Measurements from ENCODE around the gene SGMS1.

- TF ChIP-seq, protein P1, sequence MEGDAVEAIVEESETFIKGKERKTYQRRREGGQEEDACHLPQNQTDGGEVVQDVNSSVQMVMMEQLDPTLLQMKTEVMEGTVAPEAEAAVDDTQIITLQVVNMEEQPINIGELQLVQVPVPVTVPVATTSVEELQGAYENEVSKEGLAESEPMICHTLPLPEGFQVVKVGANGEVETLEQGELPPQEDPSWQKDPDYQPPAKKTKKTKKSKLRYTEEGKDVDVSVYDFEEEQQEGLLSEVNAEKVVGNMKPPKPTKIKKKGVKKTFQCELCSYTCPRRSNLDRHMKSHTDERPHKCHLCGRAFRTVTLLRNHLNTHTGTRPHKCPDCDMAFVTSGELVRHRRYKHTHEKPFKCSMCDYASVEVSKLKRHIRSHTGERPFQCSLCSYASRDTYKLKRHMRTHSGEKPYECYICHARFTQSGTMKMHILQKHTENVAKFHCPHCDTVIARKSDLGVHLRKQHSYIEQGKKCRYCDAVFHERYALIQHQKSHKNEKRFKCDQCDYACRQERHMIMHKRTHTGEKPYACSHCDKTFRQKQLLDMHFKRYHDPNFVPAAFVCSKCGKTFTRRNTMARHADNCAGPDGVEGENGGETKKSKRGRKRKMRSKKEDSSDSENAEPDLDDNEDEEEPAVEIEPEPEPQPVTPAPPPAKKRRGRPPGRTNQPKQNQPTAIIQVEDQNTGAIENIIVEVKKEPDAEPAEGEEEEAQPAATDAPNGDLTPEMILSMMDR (IDR thresholded peaks at IDR 0.05) = no peak
- no peak for TF ChIP-seq POLR2A (IDR thresholded peaks at IDR 0.05)
These were observed 204.7 kb downstream of the SGMS1 start for GRCh38 chr10:50419091-50419490.

All from testis (tissue), 2 donors.